ENCODE measurements around the gene PAMR1.

DNA sequence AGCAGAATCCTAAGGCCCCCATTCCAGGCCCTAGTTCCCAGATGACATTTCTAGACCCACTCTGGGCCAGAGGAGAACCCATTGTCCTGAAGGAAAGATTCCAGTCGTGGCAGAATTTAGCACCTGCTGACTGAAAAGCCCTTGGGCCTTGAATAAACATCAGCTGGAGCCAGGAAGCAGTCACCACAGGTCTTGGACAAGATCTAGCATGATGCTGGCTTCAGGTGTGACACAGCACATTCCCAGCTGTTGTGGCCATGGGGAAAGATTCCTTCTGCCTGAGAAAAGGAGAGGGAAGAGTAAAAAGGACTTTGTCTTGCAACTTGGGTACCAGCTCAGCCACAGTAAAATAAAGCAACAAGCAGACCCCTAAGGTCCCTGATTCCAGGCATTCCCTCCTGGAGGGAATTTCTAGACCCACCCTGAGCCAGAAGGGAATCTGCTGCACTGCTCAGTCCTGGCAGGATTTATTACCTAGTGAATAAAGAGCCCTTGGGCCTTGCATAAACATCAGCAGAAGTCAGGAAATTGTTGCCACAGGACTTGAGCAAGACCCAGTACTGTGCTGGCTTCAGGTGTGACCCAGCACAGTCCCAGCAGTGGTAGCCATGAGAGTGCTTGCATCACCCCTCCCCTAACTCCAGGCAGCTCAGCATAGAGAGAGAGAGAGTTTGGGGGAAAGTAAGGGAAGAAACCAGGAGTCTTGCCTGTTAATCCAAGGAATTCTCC, 42.5 kb upstream of the PAMR1 start:
- TF ChIP-seq, protein P1, sequence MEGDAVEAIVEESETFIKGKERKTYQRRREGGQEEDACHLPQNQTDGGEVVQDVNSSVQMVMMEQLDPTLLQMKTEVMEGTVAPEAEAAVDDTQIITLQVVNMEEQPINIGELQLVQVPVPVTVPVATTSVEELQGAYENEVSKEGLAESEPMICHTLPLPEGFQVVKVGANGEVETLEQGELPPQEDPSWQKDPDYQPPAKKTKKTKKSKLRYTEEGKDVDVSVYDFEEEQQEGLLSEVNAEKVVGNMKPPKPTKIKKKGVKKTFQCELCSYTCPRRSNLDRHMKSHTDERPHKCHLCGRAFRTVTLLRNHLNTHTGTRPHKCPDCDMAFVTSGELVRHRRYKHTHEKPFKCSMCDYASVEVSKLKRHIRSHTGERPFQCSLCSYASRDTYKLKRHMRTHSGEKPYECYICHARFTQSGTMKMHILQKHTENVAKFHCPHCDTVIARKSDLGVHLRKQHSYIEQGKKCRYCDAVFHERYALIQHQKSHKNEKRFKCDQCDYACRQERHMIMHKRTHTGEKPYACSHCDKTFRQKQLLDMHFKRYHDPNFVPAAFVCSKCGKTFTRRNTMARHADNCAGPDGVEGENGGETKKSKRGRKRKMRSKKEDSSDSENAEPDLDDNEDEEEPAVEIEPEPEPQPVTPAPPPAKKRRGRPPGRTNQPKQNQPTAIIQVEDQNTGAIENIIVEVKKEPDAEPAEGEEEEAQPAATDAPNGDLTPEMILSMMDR (IDR thresholded peaks at IDR 0.05), result no peak
- TF ChIP-seq EP300 (IDR thresholded peaks at IDR 0.05), result no peak

Measured in ovary (tissue), 3 donors.